IMR-90 (cell line): ENCODE results near the gene MICAL2. TPM values are rescaled to one million over a fixed set of nuclear protein-coding genes. Genes with fewer than 3 reads are reported as not detected.

Experiments
- ATAC-seq: fragments of 200-7000 bp; cut with Tn5 transposase; 2 replicates; pipeline ENCODE4 v1.9.1; 2020; ENCODE audit warnings: low read depth, mild to moderate bottlenecking, moderate library complexity
- BruUV-seq: library from RNA; stranded (reverse); fragments of 400-500 nt; replicated peaks from 2 replicates; lab custom pipeline; 2021; lab: Mats Ljungman, UMichigan
- CTCF ChIA-PET: fragments of 300-600 bp; formaldehyde crosslinking; extraction: SDS; loops from one replicate; lab custom pipeline; 2021; ENCODE audit warnings: antibody characterized with exemption; lab: Yijun Ruan, JAX
- POLR2A ChIA-PET: fragments of 300-600 bp; sonication (Branson Sonifier 250); formaldehyde crosslinking; loops from one replicate; lab custom pipeline; 2022; ENCODE audit warnings: antibody characterized with exemption; ENCODE audit not compliant: unreplicated experiment; lab: Charles Lee
- DNase-seq: peaks from one replicate; pipeline ENCODE4 v3.0.0; 2013
- H2AFZ ChIP-seq: replicated peaks from 2 replicates; pipeline ENCODE3; 2013; ENCODE audit warnings: low read length, mild to moderate bottlenecking; ENCODE audit not compliant: poor library complexity
- H2AK5ac ChIP-seq: 2 replicates; pipeline ENCODE4 v1.6.1; 2013; ENCODE audit warnings: low read depth, low read length, inconsistent platforms
- H2AK9ac ChIP-seq: replicated peaks from 2 replicates; pipeline ENCODE3; 2013; ENCODE audit warnings: mild to moderate bottlenecking, low read depth, low read length, moderate library complexity; ENCODE audit not compliant: poor library complexity
- H2BK120ac ChIP-seq: 2 replicates; pipeline ENCODE4 v1.6.1; 2013; ENCODE audit warnings: low read depth, low read length, inconsistent platforms
- H2BK15ac ChIP-seq: 3 replicates; pipeline ENCODE4 v1.6.1; 2013; ENCODE audit warnings: low read depth, low read length, inconsistent platforms
- H2BK20ac ChIP-seq: 2 replicates; pipeline ENCODE4 v1.6.1; 2013; ENCODE audit warnings: low read depth, mild to moderate bottlenecking, inconsistent platforms, low read length, moderate library complexity
- H2BK5ac ChIP-seq: 2 replicates; pipeline ENCODE4 v1.6.1; 2013; ENCODE audit warnings: mild to moderate bottlenecking, low read depth, low read length, inconsistent platforms; ENCODE audit not compliant: poor library complexity, severe bottlenecking
- H3K14ac ChIP-seq: replicated peaks from 2 replicates; pipeline ENCODE4 v1.6.1; 2013; ENCODE audit warnings: low read depth, low read length, inconsistent platforms
- H3K18ac ChIP-seq: 2 replicates; pipeline ENCODE4 v1.6.1; 2013; ENCODE audit warnings: low read depth, low read length, control low read depth
- H3K23ac ChIP-seq: 2 replicates; pipeline ENCODE4 v1.6.1; 2013; ENCODE audit warnings: low read depth, low read length, inconsistent platforms
- H3K27ac ChIP-seq: 2 replicates; pipeline ENCODE4 v1.5.1; 2013; ENCODE audit warnings: mild to moderate bottlenecking, control low read depth, low read length; ENCODE audit not compliant: insufficient read depth
- H3K27me3 ChIP-seq: 2 replicates; pipeline ENCODE4 v1.6.1; 2013; ENCODE audit warnings: low read length; ENCODE audit not compliant: control insufficient read depth, insufficient read depth
- H3K36me3 ChIP-seq: 2 replicates; pipeline ENCODE4 v1.6.1; 2013; ENCODE audit warnings: low read length, mixed read lengths; ENCODE audit not compliant: control insufficient read depth, insufficient read depth
- H3K4ac ChIP-seq: 2 replicates; pipeline ENCODE4 v1.6.1; 2013; ENCODE audit warnings: low read depth, low read length, inconsistent platforms
- H3K4me1 ChIP-seq: 2 replicates; pipeline ENCODE4 v1.6.1; 2013; ENCODE audit warnings: low read length, mixed read lengths; ENCODE audit not compliant: control insufficient read depth, insufficient read depth
- H3K4me2 ChIP-seq: 2 replicates; pipeline ENCODE4 v1.6.1; 2013; ENCODE audit warnings: low read depth, mild to moderate bottlenecking, control low read depth, low read length, moderate library complexity
- H3K4me3 ChIP-seq: 2 replicates; pipeline ENCODE4 v1.5.1; 2013; ENCODE audit warnings: low read depth, mild to moderate bottlenecking, control low read depth, low read length, moderate library complexity; ENCODE audit not compliant: insufficient read depth
- H3K56ac ChIP-seq: 2 replicates; pipeline ENCODE4 v1.6.1; 2013; ENCODE audit warnings: low read length, inconsistent platforms; ENCODE audit not compliant: insufficient read depth; ENCODE audit errors: extremely low read depth
- H3K79me1 ChIP-seq, 2 experiments: 2 replicates each; pipeline ENCODE4 v1.6.1; 2013; ENCODE audit warnings: low read length in 2 of 2, inconsistent platforms in 1 of 2, low read depth in 1 of 2
- H3K9ac ChIP-seq: 2 replicates; pipeline ENCODE4 v1.6.1; 2013; ENCODE audit warnings: low read depth, low read length, control low read depth
- H3K9me1 ChIP-seq: 2 replicates; pipeline ENCODE4 v1.6.1; 2013; ENCODE audit warnings: low read length, inconsistent platforms; ENCODE audit not compliant: insufficient read depth
- H3K9me3 ChIP-seq: 2 replicates; pipeline ENCODE4 v1.6.1; 2013; ENCODE audit warnings: low read length; ENCODE audit not compliant: control insufficient read depth, insufficient read depth
- H4K20me1 ChIP-seq: 2 replicates; pipeline ENCODE4 v1.6.1; 2013; ENCODE audit warnings: low read length, inconsistent platforms; ENCODE audit not compliant: insufficient read depth
- H4K5ac ChIP-seq: 2 replicates; pipeline ENCODE4 v1.6.1; 2013; ENCODE audit warnings: mild to moderate bottlenecking, low read depth, low read length, control low read depth
- H4K8ac ChIP-seq, 2 experiments: 2 replicates each; pipeline ENCODE4 v1.6.1; 2013; ENCODE audit warnings: low read depth in 2 of 2, low read length in 2 of 2, control low read depth in 1 of 2, inconsistent platforms in 1 of 2
- H4K91ac ChIP-seq: 2 replicates; pipeline ENCODE4 v1.6.1; 2013; ENCODE audit warnings: low read depth, low read length, inconsistent platforms; ENCODE audit not compliant: insufficient read depth
- BHLHE40 ChIP-seq: fragments of 150-350 bp; IDR thresholded peaks from 2 replicates; pipeline ENCODE4 v1.6.1; 2016; ENCODE audit warnings: mild to moderate bottlenecking, low read depth, low read length
- CEBPB ChIP-seq: IDR thresholded peaks from 2 replicates; pipeline ENCODE4 v1.6.1; 2012; ENCODE audit warnings: low read depth, low read length, improper control_type of control experiment
- NFE2L2 ChIP-seq: fragments of 150-350 bp; IDR thresholded peaks from 2 replicates; pipeline ENCODE4 v1.6.1; 2016; ENCODE audit warnings: low read depth, mild to moderate bottlenecking, low read length
- POLR2A ChIP-seq: IDR thresholded peaks from 2 replicates; pipeline ENCODE4 v1.6.1; 2012; ENCODE audit warnings: mild to moderate bottlenecking, low read depth, low read length
- RAD21 ChIP-seq: IDR thresholded peaks from 2 replicates; pipeline ENCODE4 v1.6.1; 2012; ENCODE audit warnings: low read length, improper control_type of control experiment
- RCOR1 ChIP-seq: IDR thresholded peaks from 2 replicates; pipeline ENCODE4 v1.6.1; 2012; ENCODE audit warnings: mild to moderate bottlenecking, low read length, improper control_type of control experiment; ENCODE audit not compliant: insufficient replicate concordance
- SMC3 ChIP-seq: fragments of 150-350 bp; IDR thresholded peaks from 2 replicates; pipeline ENCODE4 v1.6.1; 2016; ENCODE audit warnings: low read depth, mild to moderate bottlenecking, antibody characterized with exemption, low read length, moderate library complexity
- WGBS, 2 experiments: methylation state at CpG; one replicate each; pipeline versions ENCODE4 v1.1.5 to v1.1.7; 2013; ENCODE audit warnings: missing lambda C conversion rate in 2 of 2; ENCODE audit not compliant: insufficient read length in 1 of 2; ENCODE audit errors: extremely low coverage in 2 of 2; 5-methylcytosine and 5-hydroxymethylcytosine counted together
- dilution Hi-C: fragments of 300-500 bp; cut with HindIII; formaldehyde crosslinking; loops from one replicate; pipeline ENCODE4 v1.14.3; 2018; ENCODE audit warnings: low sequenced_read_pairs; ENCODE audit not compliant: unreplicated experiment
- in situ Hi-C: fragments of 300-500 bp; cut with MboI; formaldehyde crosslinking; loops from 3 replicates; pipeline ENCODE4 v1.14.3; 2019; ENCODE audit warnings: low sequenced_read_pairs, inconsistent platforms, mixed read lengths
- intact Hi-C: fragments of 100-400 bp; cut with micrococcal nuclease; formaldehyde crosslinking; loops from 2 replicates; pipeline ENCODE4 v1.10.0; 2022
- polyA plus RNA-seq, 3 experiments: library from polyadenylated mRNA; depleted of rRNA; stranded (reverse); fragments of >200 nt; gene quantifications; 2 replicates each; pipeline ENCODE4 v1.2.3, GENCODE V29; 2012; ENCODE audit warnings: low replicate concordance in 1 of 3
- total RNA-seq: library from RNA; depleted of rRNA; stranded (reverse); fragments of >200 nt; gene quantifications from 2 replicates; pipeline ENCODE4 v1.2.3, GENCODE V29; 2012

MICAL2 gene
- total and polyA plus RNA-seq, 2 of the 4 experiments (the other 2 are of a cell fraction), result 170 to 336 TPM

DNA sequence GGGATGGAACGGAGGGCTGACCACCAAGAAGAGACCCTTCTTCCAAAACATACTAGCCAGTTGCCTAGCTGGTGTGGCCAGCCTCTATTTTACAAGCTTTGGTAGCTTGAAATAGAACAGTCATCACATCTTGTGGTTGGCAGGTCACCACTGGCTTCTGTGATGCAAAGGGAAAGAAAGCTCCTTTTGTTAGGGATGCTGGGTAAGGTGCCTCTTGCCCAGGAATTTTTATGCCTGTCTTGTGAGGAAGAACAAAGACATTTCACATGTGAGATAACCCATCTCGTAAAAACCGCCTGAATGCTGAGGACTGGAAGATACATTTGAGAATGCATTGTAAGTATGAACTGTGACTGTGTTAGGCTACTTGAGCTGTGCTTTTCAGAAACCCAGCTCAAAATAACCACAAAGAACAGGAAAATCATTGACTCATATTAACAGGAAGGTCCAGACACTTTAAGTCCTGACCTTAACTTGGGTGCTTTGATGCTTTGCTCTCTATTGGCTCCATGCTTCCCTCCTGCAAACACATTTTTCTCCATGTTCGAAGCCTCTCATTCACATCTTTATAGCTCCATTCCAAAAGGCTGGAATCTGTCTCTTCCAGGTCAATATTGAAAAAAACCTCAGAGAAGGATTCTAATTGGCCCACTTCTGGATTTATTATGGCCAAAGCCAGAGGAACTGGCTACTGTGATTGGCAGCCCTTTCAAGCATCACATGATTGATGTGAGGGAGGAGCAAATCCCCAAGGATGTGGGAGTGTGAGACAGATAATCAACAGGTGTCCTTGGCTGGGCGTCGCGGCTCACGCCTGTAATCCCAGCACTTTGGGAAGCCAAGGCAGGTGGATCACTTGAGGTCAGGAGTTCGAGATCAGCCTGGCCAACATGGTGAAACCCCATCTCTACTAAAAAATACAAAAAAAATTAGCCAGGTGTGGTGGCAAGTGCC lies 53.9 kb downstream of the MICAL2 start:
- Histone ChIP-seq H3K27ac (peak overlapping the region; percentile 77), H3K4me3 (no peak overlapping the region), H2BK20ac (peak overlapping the region; percentile 84), H2BK5ac (peak overlapping the region; percentile 85), H2BK120ac (peak overlapping the region; percentile 93), H2AK9ac (no peak overlapping the region), H3K14ac (peak overlapping the region; percentile 68), H2AK5ac (peak overlapping the region; percentile 100), H3K23ac (peak overlapping the region; percentile 75; the same call in 1 of the 2 replicates), H2AFZ (no peak overlapping the region), H3K18ac (peak overlapping the region; percentile 53; the same call in 1 of the 2 replicates), H4K5ac (peak overlapping the region; percentile 0; the same call in 1 of the 2 replicates), H3K27me3 (no peaks in the 10 kb centered on the region), H3K4ac (peak overlapping the region; percentile 98), H3K4me1 (peaks cover 45% of the 10 kb centered on the region), H2BK15ac (peak overlapping the region; percentile 75; the same call in 2 of the 3 replicates), H3K9me1 (peaks cover 51% of the 10 kb centered on the region), H3K9me3 (no peaks in the 10 kb centered on the region), H3K56ac (peak overlapping the region; percentile 22), H3K79me1 (peaks cover 46 to 85% of the 10 kb centered on the region in 2 experiments), H3K9ac (peak overlapping the region; percentile 11; the same call in 1 of the 2 replicates), H4K20me1 (no peaks in the 10 kb centered on the region), H4K8ac (peak overlapping the region; percentile 51 to 92; a peak in 3 of 4 replicates), H4K91ac (peak overlapping the region; percentile 92), H3K36me3 (peaks cover 21% of the 10 kb centered on the region), H3K4me2 (no peak overlapping the region; the same call in 1 of the 2 replicates)
- CTCF ChIA-PET, result interaction anchor here (0.8 to 2.0 kb wide), 3 partner anchors 12 to 77 kb away, joined by 3 to 4 read pairs (median 3); no protein-coding TSS in a partner anchor
- TF ChIP-seq RCOR1 (no peak), BHLHE40 (peak; percentile 59; the same call in 1 of the 2 replicates), SMC3 (no peak), CEBPB (peak; percentile 62; the same call in 1 of the 2 replicates), RAD21 (peak; percentile 11; the same call in 1 of the 2 replicates), POLR2A (peak; percentile 45; the same call in 1 of the 2 replicates), NFE2L2 (no peak)
- peak; percentile 9; the same call in 1 of the 2 replicates for ATAC-seq
- POLR2A ChIA-PET, result interaction anchor here (0.6 to 0.7 kb wide), 2 partner anchors 13 to 53 kb away, joined by 3 read pairs; no protein-coding TSS in a partner anchor
- in situ Hi-C loops, result no loop called here
- no TSS peak for BruUV-seq
- dilution Hi-C loops, result no loop called here
- WGBS, 2 experiments, result 50% methylated on average over 1 of the region's 9 CpGs; no CpG with 5 or more reads in 1 of the 2 experiments
- DNase-seq, result peak; percentile 91
- intact Hi-C loops, result loop anchor here (5.0 kb wide), 1 partner anchor 118 kb away; no protein-coding TSS in a partner anchor
